SHP77 treated with DMSO at 0.1 percent for 48 hours (cell line): ENCODE measurements around the gene FAM98A.

Experiments
- DNase-seq: peaks from one replicate; lab custom pipeline; 2025; lab: John Stamatoyannopoulos, UW

The FAM98A gene

GRCh38 chr2:33597026-33597425 is 2.1 kb downstream of the FAM98A start:
- no peak for DNase-seq

GRCh38 chr2:33595385-33595784 is 3.7 kb downstream of the FAM98A start:
- no peak for DNase-seq

- no peak for DNase-seq
These were observed 9.7 kb downstream of the FAM98A start for GRCh38 chr2:33589444-33589843.

- no peak for DNase-seq
These were observed 10.9 kb downstream of the FAM98A start for GRCh38 chr2:33588232-33588631.

DNA sequence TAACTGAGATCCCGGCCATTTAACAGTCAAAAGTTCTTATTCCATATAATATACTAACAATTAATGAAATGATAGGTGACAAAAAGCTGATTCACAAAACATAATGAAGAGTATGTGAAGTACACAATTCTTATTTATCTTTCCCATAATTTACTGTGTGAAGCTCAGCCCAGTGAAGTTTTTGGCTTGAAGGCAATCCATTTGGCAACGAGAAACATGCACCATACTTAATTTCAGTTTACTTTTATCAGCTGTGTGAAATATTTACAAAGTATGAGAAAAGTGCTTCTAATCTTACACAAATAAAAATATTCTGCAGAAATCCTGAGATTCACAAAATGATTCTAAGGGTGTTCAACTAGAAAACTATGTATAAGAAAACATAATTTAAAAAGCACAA is 12.3 kb downstream of the FAM98A start:
- no peak for DNase-seq

DNA sequence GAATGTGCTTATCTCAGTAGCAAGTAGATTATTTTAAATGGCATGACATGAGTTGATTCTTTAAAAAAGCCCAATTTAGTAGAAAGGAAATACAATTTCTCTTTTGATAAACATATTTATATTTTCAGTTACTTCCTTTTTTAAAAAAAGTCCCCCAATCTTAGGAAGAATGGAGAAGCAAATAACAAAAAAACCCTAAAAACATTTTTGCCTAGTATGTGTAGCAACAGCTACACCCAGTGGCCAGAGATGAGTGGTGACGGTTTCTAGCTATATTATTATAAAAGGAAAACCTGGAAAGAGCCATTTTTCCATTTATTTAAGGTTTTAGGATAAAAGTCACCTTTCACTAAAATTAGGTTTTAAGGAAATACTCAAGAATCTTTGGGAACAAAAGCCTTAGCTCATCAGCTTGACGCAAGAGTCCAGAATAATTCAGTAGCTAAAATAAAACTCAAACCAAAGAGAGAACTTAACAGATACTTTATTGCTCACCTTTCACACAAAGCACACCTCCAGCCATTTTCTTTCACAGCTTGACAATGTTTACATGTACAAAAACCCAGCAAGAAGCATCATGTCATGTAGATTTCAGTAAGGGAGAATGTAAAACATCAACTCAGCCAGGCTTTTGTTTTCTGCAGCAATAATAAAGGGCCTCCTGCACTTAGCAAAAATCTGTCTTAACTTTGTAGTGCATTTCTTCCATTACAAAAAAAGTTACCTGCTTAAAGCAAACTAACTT is 15.7 kb downstream of the FAM98A start:
- DNase-seq, result peak; percentile 7

DNA sequence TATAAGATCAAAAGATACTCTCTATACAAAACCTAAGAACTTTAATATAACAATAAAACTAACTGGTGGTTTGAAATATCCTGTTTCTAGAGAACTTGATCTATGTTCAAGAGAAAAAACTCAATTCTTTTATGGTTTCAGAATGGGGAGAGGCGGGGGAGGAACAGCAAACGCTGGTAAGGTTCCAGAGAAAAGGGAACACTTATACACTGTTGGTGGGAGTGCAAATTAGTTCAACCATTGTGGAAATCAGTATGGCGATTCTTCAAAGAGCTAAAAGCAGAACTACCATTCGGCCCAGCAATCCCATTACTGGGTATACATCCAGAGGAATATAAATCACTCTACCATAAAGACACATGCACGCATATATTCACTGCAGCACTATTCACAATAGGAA is 17.2 kb downstream of the FAM98A start:
- DNase-seq, result no peak

DNA sequence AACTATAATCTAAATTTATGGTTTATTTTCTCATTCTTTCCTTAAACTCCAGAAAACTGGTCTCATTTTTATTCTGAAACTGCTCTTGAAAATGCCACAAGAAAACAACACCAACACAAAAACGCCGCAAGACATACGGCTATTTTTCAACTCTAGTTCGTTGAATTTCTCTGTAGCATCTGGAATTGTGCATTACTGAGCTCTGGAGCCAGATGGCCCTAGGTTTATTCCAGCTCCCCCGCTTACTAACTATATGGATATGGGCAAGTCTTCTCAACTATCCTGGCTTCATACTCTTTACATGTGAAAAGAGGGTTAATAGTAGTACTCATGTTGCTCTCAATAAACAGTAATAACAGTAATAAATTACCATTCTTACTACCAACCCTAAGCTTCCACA is 19.9 kb downstream of the FAM98A start:
- no peak for DNase-seq

GRCh38 chr2:33577668-33578067 is 21.4 kb downstream of the FAM98A start:
- DNase-seq, result no peak

DNA sequence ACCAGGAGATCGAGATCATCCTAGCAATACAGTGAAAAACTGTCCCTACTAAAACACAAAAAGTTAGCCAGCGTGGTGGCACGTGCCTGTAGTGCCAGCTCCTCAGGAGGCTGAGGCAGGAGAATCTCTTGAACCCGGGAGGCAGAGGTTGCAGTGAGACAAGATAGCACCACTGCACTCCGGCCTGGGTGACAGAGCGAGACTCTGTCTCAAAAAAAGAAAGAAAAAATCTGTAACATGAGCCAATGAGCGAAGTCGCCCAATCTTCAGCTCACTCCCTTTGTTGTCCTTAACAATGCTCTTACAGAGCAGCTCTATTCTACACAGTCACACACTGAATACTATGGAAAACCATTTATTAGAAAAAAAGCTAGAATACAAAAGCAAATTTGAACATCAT is 22.0 kb downstream of the FAM98A start:
- DNase-seq, result no peak

DNA sequence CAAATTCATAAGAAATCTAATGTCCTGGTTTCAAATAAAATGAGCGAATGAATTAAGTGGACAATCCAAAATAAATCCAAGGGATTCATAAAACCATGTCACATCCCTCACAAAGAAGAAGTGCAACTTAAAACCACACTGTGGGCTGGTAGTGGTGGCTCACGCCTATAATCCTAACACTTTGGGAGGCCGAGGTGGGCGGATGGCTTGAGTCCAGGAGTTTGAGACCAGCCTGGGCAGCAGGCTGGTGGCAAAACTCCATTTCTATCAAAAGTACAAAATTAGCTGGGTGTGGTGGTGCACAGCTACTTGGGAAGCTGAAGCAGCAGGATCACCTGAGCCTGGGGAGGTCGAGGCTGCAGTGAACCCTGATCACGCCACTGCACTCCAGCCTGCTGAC is 25.4 kb downstream of the FAM98A start:
- DNase-seq, result no peak

GRCh38 chr2:33570681-33571080 is 28.4 kb downstream of the FAM98A start:
- no peak for DNase-seq

- no peak for DNase-seq
These were observed 37.2 kb downstream of the FAM98A start for GRCh38 chr2:33561872-33562271.

GRCh38 chr2:33560017-33560416 is 39.1 kb downstream of the FAM98A start:
- no peak for DNase-seq

DNA sequence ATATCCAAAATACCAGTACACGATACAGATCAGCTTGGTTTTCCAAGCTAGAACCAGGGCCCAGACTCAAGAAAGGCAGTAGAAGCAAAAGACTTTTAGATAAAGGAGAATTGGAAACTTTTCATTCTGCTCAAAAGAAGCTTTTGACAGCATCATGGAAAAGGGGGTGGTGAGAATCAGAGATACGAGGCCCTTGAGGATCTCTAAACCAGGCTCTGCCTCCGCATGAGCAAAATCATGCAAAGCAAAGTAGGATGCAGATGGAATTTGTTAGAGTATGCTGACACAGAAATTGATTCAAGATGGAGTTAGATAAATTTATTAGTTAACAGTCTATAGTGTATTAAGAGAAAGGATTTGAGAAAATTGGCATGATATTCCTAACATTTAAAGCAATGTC is 39.8 kb downstream of the FAM98A start:
- DNase-seq, result no peak

DNA sequence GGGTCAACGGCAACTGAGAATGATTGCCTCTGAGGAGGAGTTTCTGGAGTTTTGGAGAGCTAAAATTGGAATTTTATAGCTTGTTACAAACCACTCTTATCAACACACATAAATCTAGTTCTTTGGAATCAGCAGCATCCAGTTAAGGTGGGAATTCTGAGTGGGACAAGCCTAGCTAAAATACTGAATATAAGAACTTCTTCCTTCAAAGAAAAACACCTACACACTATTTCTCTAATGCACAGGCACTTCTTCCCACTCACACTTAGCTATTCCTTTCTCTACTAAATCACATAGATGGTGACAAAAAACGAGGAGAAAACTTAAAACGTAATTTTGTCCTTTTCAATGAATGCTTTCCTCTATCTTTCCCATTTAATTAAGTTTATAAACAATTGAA is 43.4 kb downstream of the FAM98A start:
- no peak for DNase-seq

- DNase-seq, result no peak
These were observed 46.2 kb downstream of the FAM98A start for GRCh38 chr2:33552758-33553461.

DNA sequence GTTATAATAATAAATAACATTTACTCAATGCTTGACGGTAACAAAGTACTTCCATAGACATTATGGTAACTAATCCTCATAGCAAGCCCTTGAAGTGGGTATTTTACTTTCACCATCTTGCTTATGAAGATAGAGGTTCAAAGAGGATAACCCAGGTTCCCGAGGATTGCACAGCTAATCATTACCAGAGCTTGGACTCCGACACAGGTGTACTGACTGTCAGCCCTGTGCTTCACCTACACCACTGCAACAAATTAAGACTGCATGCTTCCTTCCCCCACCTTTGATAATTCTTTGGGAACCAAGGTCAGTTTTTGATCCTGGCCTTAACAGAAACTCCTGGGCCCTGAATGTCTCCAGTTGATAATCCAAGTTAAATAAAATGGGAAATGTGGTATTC is 48.9 kb downstream of the FAM98A start:
- DNase-seq, result no peak

DNA sequence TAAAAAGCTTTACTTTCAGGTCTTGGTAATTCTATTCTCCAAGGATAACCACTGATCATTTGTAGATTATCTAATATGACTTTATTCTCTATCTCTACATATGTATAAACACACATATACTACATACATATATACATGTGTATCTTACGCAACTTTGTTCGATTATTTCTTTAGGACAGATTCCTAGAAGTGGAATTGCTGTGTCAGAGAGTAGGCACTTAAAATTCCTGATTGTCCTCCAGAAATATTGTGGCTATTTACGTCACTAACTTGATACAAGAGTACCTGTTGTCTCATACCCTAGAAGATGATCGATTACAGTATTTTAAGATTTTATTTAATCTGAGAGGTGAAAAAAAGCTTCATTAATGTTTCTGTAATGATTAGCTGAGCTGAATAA is 57.9 kb downstream of the FAM98A start:
- no peak for DNase-seq

GRCh38 chr2:33535421-33535820 is 63.7 kb downstream of the FAM98A start:
- no peak for DNase-seq
